IMR-90 (cell line): Measurements from ENCODE around the gene STARD10. TPM values are rescaled to one million over a fixed set of nuclear protein-coding genes. Genes with fewer than 3 reads are reported as not detected.
"Not testable (repeated sequence)": the region's sequence is repeated elsewhere in the genome, so short reads cannot be mapped to it uniquely, and the experiment has no call there.

Experiments
- ATAC-seq: fragments of 200-7000 bp; cut with Tn5 transposase; 2 replicates; pipeline ENCODE4 v1.9.1; 2020; ENCODE audit warnings: low read depth, mild to moderate bottlenecking, moderate library complexity
- BruUV-seq: library from RNA; stranded (reverse); fragments of 400-500 nt; replicated peaks from 2 replicates; lab custom pipeline; 2021; lab: Mats Ljungman, UMichigan
- CTCF ChIA-PET: fragments of 300-600 bp; formaldehyde crosslinking; extraction: SDS; loops from one replicate; lab custom pipeline; 2021; ENCODE audit warnings: antibody characterized with exemption; lab: Yijun Ruan, JAX
- POLR2A ChIA-PET: fragments of 300-600 bp; sonication (Branson Sonifier 250); formaldehyde crosslinking; loops from one replicate; lab custom pipeline; 2022; ENCODE audit warnings: antibody characterized with exemption; ENCODE audit not compliant: unreplicated experiment; lab: Charles Lee
- DNase-seq: peaks from one replicate; pipeline ENCODE4 v3.0.0; 2013
- H2AFZ ChIP-seq: replicated peaks from 2 replicates; pipeline ENCODE3; 2013; ENCODE audit warnings: low read length, mild to moderate bottlenecking; ENCODE audit not compliant: poor library complexity
- H2AK5ac ChIP-seq: 2 replicates; pipeline ENCODE4 v1.6.1; 2013; ENCODE audit warnings: low read depth, low read length, inconsistent platforms
- H2AK9ac ChIP-seq: replicated peaks from 2 replicates; pipeline ENCODE3; 2013; ENCODE audit warnings: mild to moderate bottlenecking, low read depth, low read length, moderate library complexity; ENCODE audit not compliant: poor library complexity
- H2BK120ac ChIP-seq: 2 replicates; pipeline ENCODE4 v1.6.1; 2013; ENCODE audit warnings: low read depth, low read length, inconsistent platforms
- H2BK15ac ChIP-seq: 3 replicates; pipeline ENCODE4 v1.6.1; 2013; ENCODE audit warnings: low read depth, low read length, inconsistent platforms
- H2BK20ac ChIP-seq: 2 replicates; pipeline ENCODE4 v1.6.1; 2013; ENCODE audit warnings: low read depth, mild to moderate bottlenecking, inconsistent platforms, low read length, moderate library complexity
- H2BK5ac ChIP-seq: 2 replicates; pipeline ENCODE4 v1.6.1; 2013; ENCODE audit warnings: mild to moderate bottlenecking, low read depth, low read length, inconsistent platforms; ENCODE audit not compliant: poor library complexity, severe bottlenecking
- H3K14ac ChIP-seq: replicated peaks from 2 replicates; pipeline ENCODE4 v1.6.1; 2013; ENCODE audit warnings: low read depth, low read length, inconsistent platforms
- H3K18ac ChIP-seq: 2 replicates; pipeline ENCODE4 v1.6.1; 2013; ENCODE audit warnings: low read depth, low read length, control low read depth
- H3K23ac ChIP-seq: 2 replicates; pipeline ENCODE4 v1.6.1; 2013; ENCODE audit warnings: low read depth, low read length, inconsistent platforms
- H3K27ac ChIP-seq: 2 replicates; pipeline ENCODE4 v1.5.1; 2013; ENCODE audit warnings: mild to moderate bottlenecking, control low read depth, low read length; ENCODE audit not compliant: insufficient read depth
- H3K27me3 ChIP-seq: 2 replicates; pipeline ENCODE4 v1.6.1; 2013; ENCODE audit warnings: low read length; ENCODE audit not compliant: control insufficient read depth, insufficient read depth
- H3K36me3 ChIP-seq: 2 replicates; pipeline ENCODE4 v1.6.1; 2013; ENCODE audit warnings: low read length, mixed read lengths; ENCODE audit not compliant: control insufficient read depth, insufficient read depth
- H3K4ac ChIP-seq: 2 replicates; pipeline ENCODE4 v1.6.1; 2013; ENCODE audit warnings: low read depth, low read length, inconsistent platforms
- H3K4me1 ChIP-seq: 2 replicates; pipeline ENCODE4 v1.6.1; 2013; ENCODE audit warnings: low read length, mixed read lengths; ENCODE audit not compliant: control insufficient read depth, insufficient read depth
- H3K4me2 ChIP-seq: 2 replicates; pipeline ENCODE4 v1.6.1; 2013; ENCODE audit warnings: low read depth, mild to moderate bottlenecking, control low read depth, low read length, moderate library complexity
- H3K4me3 ChIP-seq: 2 replicates; pipeline ENCODE4 v1.5.1; 2013; ENCODE audit warnings: low read depth, mild to moderate bottlenecking, control low read depth, low read length, moderate library complexity; ENCODE audit not compliant: insufficient read depth
- H3K56ac ChIP-seq: 2 replicates; pipeline ENCODE4 v1.6.1; 2013; ENCODE audit warnings: low read length, inconsistent platforms; ENCODE audit not compliant: insufficient read depth; ENCODE audit errors: extremely low read depth
- H3K79me1 ChIP-seq, 2 experiments: 2 replicates each; pipeline ENCODE4 v1.6.1; 2013; ENCODE audit warnings: low read length in 2 of 2, inconsistent platforms in 1 of 2, low read depth in 1 of 2
- H3K9ac ChIP-seq: 2 replicates; pipeline ENCODE4 v1.6.1; 2013; ENCODE audit warnings: low read depth, low read length, control low read depth
- H3K9me1 ChIP-seq: 2 replicates; pipeline ENCODE4 v1.6.1; 2013; ENCODE audit warnings: low read length, inconsistent platforms; ENCODE audit not compliant: insufficient read depth
- H3K9me3 ChIP-seq: 2 replicates; pipeline ENCODE4 v1.6.1; 2013; ENCODE audit warnings: low read length; ENCODE audit not compliant: control insufficient read depth, insufficient read depth
- H4K20me1 ChIP-seq: 2 replicates; pipeline ENCODE4 v1.6.1; 2013; ENCODE audit warnings: low read length, inconsistent platforms; ENCODE audit not compliant: insufficient read depth
- H4K5ac ChIP-seq: 2 replicates; pipeline ENCODE4 v1.6.1; 2013; ENCODE audit warnings: mild to moderate bottlenecking, low read depth, low read length, control low read depth
- H4K8ac ChIP-seq, 2 experiments: 2 replicates each; pipeline ENCODE4 v1.6.1; 2013; ENCODE audit warnings: low read depth in 2 of 2, low read length in 2 of 2, control low read depth in 1 of 2, inconsistent platforms in 1 of 2
- H4K91ac ChIP-seq: 2 replicates; pipeline ENCODE4 v1.6.1; 2013; ENCODE audit warnings: low read depth, low read length, inconsistent platforms; ENCODE audit not compliant: insufficient read depth
- WGBS, 2 experiments: methylation state at CpG; one replicate each; pipeline versions ENCODE4 v1.1.5 to v1.1.7; 2013; ENCODE audit warnings: missing lambda C conversion rate in 2 of 2; ENCODE audit not compliant: insufficient read length in 1 of 2; ENCODE audit errors: extremely low coverage in 2 of 2; 5-methylcytosine and 5-hydroxymethylcytosine counted together
- dilution Hi-C: fragments of 300-500 bp; cut with HindIII; formaldehyde crosslinking; loops from one replicate; pipeline ENCODE4 v1.14.3; 2018; ENCODE audit warnings: low sequenced_read_pairs; ENCODE audit not compliant: unreplicated experiment
- in situ Hi-C: fragments of 300-500 bp; cut with MboI; formaldehyde crosslinking; loops from 3 replicates; pipeline ENCODE4 v1.14.3; 2019; ENCODE audit warnings: low sequenced_read_pairs, inconsistent platforms, mixed read lengths
- intact Hi-C: fragments of 100-400 bp; cut with micrococcal nuclease; formaldehyde crosslinking; loops from 2 replicates; pipeline ENCODE4 v1.10.0; 2022
- polyA plus RNA-seq, 3 experiments: library from polyadenylated mRNA; depleted of rRNA; stranded (reverse); fragments of >200 nt; gene quantifications; 2 replicates each; pipeline ENCODE4 v1.2.3, GENCODE V29; 2012; ENCODE audit warnings: low replicate concordance in 1 of 3
- total RNA-seq: library from RNA; depleted of rRNA; stranded (reverse); fragments of >200 nt; gene quantifications from 2 replicates; pipeline ENCODE4 v1.2.3, GENCODE V29; 2012

Gene STARD10
- total and polyA plus RNA-seq, 2 of the 4 experiments (the other 2 are of a cell fraction): 23.8 to 37.4 TPM

- H3K14ac ChIP-seq, H3K4me2 ChIP-seq, H4K91ac ChIP-seq, POLR2A ChIA-PET, H2AK5ac ChIP-seq, H3K56ac ChIP-seq, H2AFZ ChIP-seq, H4K8ac ChIP-seq, H4K20me1 ChIP-seq, BruUV-seq, H3K18ac ChIP-seq, H2BK15ac ChIP-seq, ATAC-seq, CTCF ChIA-PET, H3K4me3 ChIP-seq, intact Hi-C loops, H3K27me3 ChIP-seq, H2BK5ac ChIP-seq, dilution Hi-C loops, H4K5ac ChIP-seq, H3K36me3 ChIP-seq, H3K4ac ChIP-seq, H3K23ac ChIP-seq, H2AK9ac ChIP-seq, H3K27ac ChIP-seq, DNase-seq, H2BK120ac ChIP-seq, H2BK20ac ChIP-seq, H3K9me3 ChIP-seq, H3K9ac ChIP-seq: not testable (repeated sequence)
- Histone ChIP-seq H3K4me1 (peaks cover 15% of the 10 kb centered on the region), H3K79me1 (peaks cover 0 to 12% of the 10 kb centered on the region in 2 experiments; a peak in 1 of 4 replicates), H3K9me1 (peaks cover 17% of the 10 kb centered on the region)
- 80% methylated on average over 1 of the region's 7 CpGs; no CpG with 5 or more reads in 1 of the 2 experiments for WGBS, 2 experiments
- in situ Hi-C loops: loop anchor here (5.0 kb wide), 1 partner anchor 69 kb away; no protein-coding TSS in a partner anchor
Observed at GRCh38 chr11:72791228-72791627, 2.6 kb downstream of the STARD10 start.
